GM18508 (cell line): ENCODE results near the gene CORIN.
A peak's percentile ranks its signal among the peaks of the same experiment; 100 is the strongest.

Experiments used
- ATAC-seq: cut with Tn5 transposase; IDR thresholded peaks from one replicate; pipeline ENCODE4 v1.9.1; 2021; ENCODE audit warnings: moderate number of reproducible peaks; ENCODE audit not compliant: insufficient read depth, unreplicated experiment

Gene CORIN

GRCh38 chr4:47837094-47837907, 566 bp downstream of the CORIN start:
- no peak for ATAC-seq

GRCh38 chr4:47836641-47837093, 1.2 kb downstream of the CORIN start:
- peak; percentile 47 for ATAC-seq

- no peak for ATAC-seq
Measured at GRCh38 chr4:47835494-47835893, 2.4 kb downstream of the CORIN start.

GRCh38 chr4:47831026-47831679, 6.7 kb downstream of the CORIN start:
- no peak for ATAC-seq

GRCh38 chr4:47830265-47831025, 7.4 kb downstream of the CORIN start:
- no peak for ATAC-seq

- ATAC-seq, result no peak
Measured at GRCh38 chr4:47829438-47829837, 8.4 kb downstream of the CORIN start.

- no peak for ATAC-seq
Measured at GRCh38 chr4:47827343-47828047, 10.4 kb downstream of the CORIN start.

GRCh38 chr4:47824840-47825239, 13.0 kb downstream of the CORIN start:
- ATAC-seq, result no peak

GRCh38 chr4:47819178-47819577, 18.7 kb downstream of the CORIN start:
- no peak for ATAC-seq

- no peak for ATAC-seq
Measured at GRCh38 chr4:47817275-47817674, 20.6 kb downstream of the CORIN start.

- no peak for ATAC-seq
Measured at GRCh38 chr4:47816748-47817147, 21.1 kb downstream of the CORIN start.

- no peak for ATAC-seq
Measured at GRCh38 chr4:47814618-47815295, 23.1 kb downstream of the CORIN start.

GRCh38 chr4:47809654-47810203, 28.1 kb downstream of the CORIN start:
- ATAC-seq, result no peak

GRCh38 chr4:47804598-47804997, 33.3 kb downstream of the CORIN start:
- ATAC-seq, result no peak

- ATAC-seq, result no peak
Measured at GRCh38 chr4:47801481-47802002, 36.3 kb downstream of the CORIN start.

- no peak for ATAC-seq
Measured at GRCh38 chr4:47798165-47798564, 39.7 kb downstream of the CORIN start.

- no peak for ATAC-seq
Measured at GRCh38 chr4:47791965-47792364, 45.9 kb downstream of the CORIN start.

- no peak for ATAC-seq
Measured at GRCh38 chr4:47790105-47790504, 47.8 kb downstream of the CORIN start.

- ATAC-seq, result no peak
Measured at GRCh38 chr4:47788126-47788525, 49.7 kb downstream of the CORIN start.
